Loucy (cell line): ENCODE results near the gene DHRS7B.

Experiments
- CTCF ChIP-seq: fragments of 200-600 bp; sonication (generic); conservative IDR thresholded peaks from 2 replicates; pipeline ENCODE4 v1.5.1; 2014; ENCODE audit warnings: mild to moderate bottlenecking, antibody characterized with exemption, low read length
- EZH2phosphoT487 ChIP-seq: fragments of 200-600 bp; IDR thresholded peaks from 2 replicates; pipeline ENCODE4 v1.6.1; 2018; ENCODE audit warnings: antibody characterized with exemption, mild to moderate bottlenecking, moderate library complexity, borderline replicate concordance

- TF ChIP-seq CTCF = no peak
- no peak for TF ChIP-seq EZH2phosphoT487
Observed at GRCh38 chr17:21113049-21113690, 13.6 kb upstream of the DHRS7B start.
